K562 (cell line): Measurements from ENCODE around the gene GPER1. TPM values are rescaled to one million over a fixed set of nuclear protein-coding genes. Genes with fewer than 3 reads are reported as not detected.
A peak's percentile ranks its signal among the peaks of the same experiment; 100 is the strongest.

Experiments used
- DPF2 ChIP-seq: fragments of 450-650 bp; IDR thresholded peaks from 2 replicates; pipeline ENCODE4 v1.6.1; 2016
- ELF2 ChIP-seq: fragments of 250-450 bp; sonication (Bioruptor Pico); IDR thresholded peaks from 2 replicates; pipeline ENCODE4 v1.5.0; 2021; ENCODE audit warnings: mild to moderate bottlenecking
- KLF10 ChIP-seq: fragments of 250-450 bp; sonication (Bioruptor Pico); IDR thresholded peaks from 2 replicates; pipeline ENCODE4 v1.6.1; 2021; ENCODE audit warnings: matching md5 sums
- MED1 ChIP-seq: sonication (generic); formaldehyde crosslinking; IDR thresholded peaks from 2 replicates; pipeline ENCODE4 v1.8.1; 2023; ENCODE audit warnings: missing genetic modification reagents, borderline replicate concordance
- MEIS2 ChIP-seq: fragments of 450-650 bp; IDR thresholded peaks from 2 replicates; pipeline ENCODE4 v1.6.1; 2014; ENCODE audit warnings: mild to moderate bottlenecking; ENCODE audit not compliant: partially characterized antibody
- POLR3G ChIP-seq: IDR thresholded peaks from 2 replicates; pipeline ENCODE4 v1.6.1; 2011; ENCODE audit not compliant: insufficient read length, insufficient replicate concordance; ENCODE audit errors: extremely low read depth
- RUNX1 ChIP-seq: sonication (generic); IDR thresholded peaks from 2 replicates; pipeline ENCODE4 v1.6.1; 2016; ENCODE audit warnings: antibody characterized with exemption, low read depth
- ZBTB8A ChIP-seq: fragments of 450-650 bp; IDR thresholded peaks from 2 replicates; pipeline ENCODE4 v1.6.1; 2018; ENCODE audit warnings: mild to moderate bottlenecking, moderate library complexity; ENCODE audit not compliant: partially characterized antibody
- ZNF212 ChIP-seq: fragments of 450-650 bp; formaldehyde crosslinking; IDR thresholded peaks from 2 replicates; pipeline ENCODE4 v1.4.0; 2020; ENCODE audit warnings: mild to moderate bottlenecking
- ZNF232 ChIP-seq: sonication (generic); formaldehyde crosslinking; IDR thresholded peaks from 2 replicates; pipeline ENCODE4 v1.8.0; 2022; ENCODE audit warnings: mild to moderate bottlenecking, missing genetic modification reagents
- ZNF311 ChIP-seq: fragments of 250-450 bp; sonication (Bioruptor Pico); IDR thresholded peaks from 2 replicates; pipeline ENCODE4 v1.4.0; 2020; ENCODE audit warnings: mild to moderate bottlenecking, moderate library complexity
- ZSCAN29 ChIP-seq: fragments of 450-650 bp; IDR thresholded peaks from 2 replicates; pipeline ENCODE4 v1.6.1; 2017
- polyA plus RNA-seq, 8 experiments: library from polyadenylated mRNA; depleted of rRNA in 4 of 8; stranded (reverse) in 5 of 8; unstranded in 3 of 8; fragments of >200 nt; fragmentation: Nextera tagmentation in 2 of 8; fragmentation: Illumina TruSeq in 1 of 8; extraction: Ambion mirVana in 2 of 8; extraction: Trizol in 1 of 8; gene quantifications; 2 replicates each; pipeline versions ENCODE4 v1.2.1 to v1.2.3, GENCODE V29; 2011 to 2014; ENCODE audit warnings: inconsistent platforms in 1 of 8, missing spikeins in 1 of 8
- total RNA-seq, 7 experiments: library from RNA; depleted of rRNA in 6 of 7; stranded (reverse); fragments of >200 nt in 6 of 7; fragmentation: Illumina TruSeq in 2 of 7; extraction: Trizol in 2 of 7; gene quantifications; 2 replicates each; pipeline versions ENCODE4 v1.2.1 to v1.2.3, GENCODE V29; 2011 to 2021; ENCODE audit warnings: low replicate concordance in 1 of 7
- TF ChIP-seq, protein P1 (sequence below): sonication (generic); formaldehyde crosslinking; IDR thresholded peaks from 2 replicates; pipeline ENCODE4 v1.8.1; 2023; ENCODE audit warnings: mild to moderate bottlenecking, missing genetic modification reagents, moderate library complexity
- TF ChIP-seq, protein P2 (sequence below): fragments of 200-800 bp; sonication (Bioruptor generic); IDR thresholded peaks from 2 replicates; pipeline ENCODE4 v1.6.1; 2017; ENCODE audit warnings: missing genetic modification characterization, missing compliant biosample characterization
- TF ChIP-seq, protein P3 (sequence below): fragments of 250-450 bp; sonication (Bioruptor Pico); IDR thresholded peaks from 2 replicates; pipeline ENCODE4 v1.5.1; 2021; ENCODE audit warnings: mild to moderate bottlenecking
- TF ChIP-seq, protein P4 (sequence below): sonication (generic); formaldehyde crosslinking; IDR thresholded peaks from 2 replicates; pipeline ENCODE4 v1.8.0; 2023; ENCODE audit warnings: mild to moderate bottlenecking, missing genetic modification reagents

GPER1 gene
- total and polyA plus RNA-seq, 9 of the 15 experiments (the other 6 are each of a cell fraction or from before 2014, with no cell fraction given): 0.04 to 0.09 (median 0.08) TPM; not detected in 6

DNA sequence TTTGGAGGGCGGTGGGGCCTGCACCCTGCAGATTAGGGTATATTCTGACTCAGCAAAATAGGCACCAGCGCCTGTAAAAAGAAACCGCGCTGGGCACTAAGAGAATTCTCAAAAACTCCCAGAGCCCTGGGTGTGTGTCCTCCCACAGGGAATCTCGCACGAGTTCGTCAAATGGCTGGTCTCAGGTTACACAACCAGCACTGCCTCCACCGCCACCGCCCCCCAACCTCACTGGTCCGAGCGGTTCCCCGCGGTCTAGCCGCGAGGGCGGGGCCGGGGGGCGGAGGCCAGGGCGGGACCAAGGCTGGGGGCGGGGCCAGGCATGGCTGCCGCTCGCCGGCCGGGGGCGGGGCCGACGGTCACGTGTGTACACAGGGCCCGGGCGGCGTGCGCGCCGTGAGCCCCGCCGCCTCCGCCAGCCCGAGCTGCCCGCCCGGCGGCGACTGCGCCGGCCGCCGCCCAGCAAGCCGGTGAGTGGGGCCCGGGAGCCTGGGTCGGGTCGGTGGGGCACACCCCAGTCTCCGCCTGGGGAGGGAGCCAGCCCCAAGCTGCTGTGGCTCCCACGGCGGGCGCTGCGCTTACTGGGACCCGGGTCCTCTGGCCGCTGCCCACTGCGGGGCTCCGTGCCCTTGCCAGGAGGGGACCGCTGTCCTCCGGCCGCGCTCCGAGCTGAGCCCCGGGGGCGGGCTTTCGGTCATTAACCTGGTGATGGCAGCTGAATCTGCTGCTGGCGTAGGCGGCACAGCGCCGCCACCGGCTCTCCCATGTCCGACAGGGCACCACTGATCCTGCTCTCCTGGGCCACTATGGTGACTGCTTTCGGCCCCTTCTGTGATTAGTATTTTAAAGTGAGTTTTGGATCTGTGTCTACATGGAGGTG, 43.5 kb upstream of the GPER1 start, which contains the start of gene GPR146 (continued):
- TF ChIP-seq, protein P1, sequence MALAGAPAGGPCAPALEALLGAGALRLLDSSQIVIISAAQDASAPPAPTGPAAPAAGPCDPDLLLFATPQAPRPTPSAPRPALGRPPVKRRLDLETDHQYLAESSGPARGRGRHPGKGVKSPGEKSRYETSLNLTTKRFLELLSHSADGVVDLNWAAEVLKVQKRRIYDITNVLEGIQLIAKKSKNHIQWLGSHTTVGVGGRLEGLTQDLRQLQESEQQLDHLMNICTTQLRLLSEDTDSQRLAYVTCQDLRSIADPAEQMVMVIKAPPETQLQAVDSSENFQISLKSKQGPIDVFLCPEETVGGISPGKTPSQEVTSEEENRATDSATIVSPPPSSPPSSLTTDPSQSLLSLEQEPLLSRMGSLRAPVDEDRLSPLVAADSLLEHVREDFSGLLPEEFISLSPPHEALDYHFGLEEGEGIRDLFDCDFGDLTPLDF: no peak
- TF ChIP-seq ZBTB8A (no peak), KLF10 (no peak), ZSCAN29 (no peak), ZNF232 (no peak), RUNX1 (no peak), ZNF212 (CRISPR knock-in tag) (no peak), ELF2 (peak; percentile 57; the same call in 1 of the 2 replicates), DPF2 (peak; percentile 96), ZNF311 (CRISPR knock-in tag) (no peak), MEIS2 (no peak), POLR3G (no peak), MED1 (CRISPR knock-in tag) (no peak)
- TF ChIP-seq, protein P2, sequence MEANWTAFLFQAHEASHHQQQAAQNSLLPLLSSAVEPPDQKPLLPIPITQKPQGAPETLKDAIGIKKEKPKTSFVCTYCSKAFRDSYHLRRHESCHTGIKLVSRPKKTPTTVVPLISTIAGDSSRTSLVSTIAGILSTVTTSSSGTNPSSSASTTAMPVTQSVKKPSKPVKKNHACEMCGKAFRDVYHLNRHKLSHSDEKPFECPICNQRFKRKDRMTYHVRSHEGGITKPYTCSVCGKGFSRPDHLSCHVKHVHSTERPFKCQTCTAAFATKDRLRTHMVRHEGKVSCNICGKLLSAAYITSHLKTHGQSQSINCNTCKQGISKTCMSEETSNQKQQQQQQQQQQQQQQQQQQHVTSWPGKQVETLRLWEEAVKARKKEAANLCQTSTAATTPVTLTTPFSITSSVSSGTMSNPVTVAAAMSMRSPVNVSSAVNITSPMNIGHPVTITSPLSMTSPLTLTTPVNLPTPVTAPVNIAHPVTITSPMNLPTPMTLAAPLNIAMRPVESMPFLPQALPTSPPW: peak; percentile 75
- TF ChIP-seq, protein P3, sequence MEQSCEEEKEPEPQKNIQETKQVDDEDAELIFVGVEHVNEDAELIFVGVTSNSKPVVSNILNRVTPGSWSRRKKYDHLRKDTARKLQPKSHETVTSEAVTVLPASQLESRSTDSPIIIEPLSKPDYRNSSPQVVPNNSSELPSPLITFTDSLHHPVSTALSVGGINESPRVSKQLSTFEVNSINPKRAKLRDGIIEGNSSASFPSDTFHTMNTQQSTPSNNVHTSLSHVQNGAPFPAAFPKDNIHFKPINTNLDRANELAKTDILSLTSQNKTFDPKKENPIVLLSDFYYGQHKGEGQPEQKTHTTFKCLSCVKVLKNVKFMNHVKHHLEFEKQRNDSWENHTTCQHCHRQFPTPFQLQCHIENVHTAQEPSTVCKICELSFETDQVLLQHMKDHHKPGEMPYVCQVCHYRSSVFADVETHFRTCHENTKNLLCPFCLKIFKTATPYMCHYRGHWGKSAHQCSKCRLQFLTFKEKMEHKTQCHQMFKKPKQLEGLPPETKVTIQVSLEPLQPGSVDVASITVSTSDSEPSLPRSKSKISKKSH (CRISPR knock-in tag): no peak
- TF ChIP-seq, protein P4, sequence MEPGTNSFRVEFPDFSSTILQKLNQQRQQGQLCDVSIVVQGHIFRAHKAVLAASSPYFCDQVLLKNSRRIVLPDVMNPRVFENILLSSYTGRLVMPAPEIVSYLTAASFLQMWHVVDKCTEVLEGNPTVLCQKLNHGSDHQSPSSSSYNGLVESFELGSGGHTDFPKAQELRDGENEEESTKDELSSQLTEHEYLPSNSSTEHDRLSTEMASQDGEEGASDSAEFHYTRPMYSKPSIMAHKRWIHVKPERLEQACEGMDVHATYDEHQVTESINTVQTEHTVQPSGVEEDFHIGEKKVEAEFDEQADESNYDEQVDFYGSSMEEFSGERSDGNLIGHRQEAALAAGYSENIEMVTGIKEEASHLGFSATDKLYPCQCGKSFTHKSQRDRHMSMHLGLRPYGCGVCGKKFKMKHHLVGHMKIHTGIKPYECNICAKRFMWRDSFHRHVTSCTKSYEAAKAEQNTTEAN (CRISPR knock-in tag): no peak
